ENCODE data around the gene SRBD1.

DNA sequence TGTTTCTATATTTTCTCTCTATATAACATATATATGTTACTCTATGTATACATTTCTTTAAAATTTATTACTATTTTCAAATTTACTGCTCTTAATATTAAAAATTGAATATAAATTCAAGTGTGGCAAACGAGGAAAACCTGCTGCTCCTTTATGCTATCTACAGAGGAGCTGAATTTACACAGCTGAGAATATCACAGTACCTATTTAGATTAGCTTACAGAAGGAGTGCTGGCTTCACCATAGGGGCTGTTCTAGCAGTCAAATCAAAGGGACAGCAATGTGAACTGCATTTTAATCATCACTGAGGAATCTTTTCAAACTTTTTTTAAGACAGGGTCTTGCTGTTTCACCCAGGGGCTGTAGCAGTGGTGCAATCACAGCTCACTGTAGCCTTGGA lies 213.8 kb downstream of the SRBD1 start:
- TF ChIP-seq POLR2AphosphoS5 (IDR thresholded peaks at IDR 0.05): no peak
- TF ChIP-seq, protein P1, sequence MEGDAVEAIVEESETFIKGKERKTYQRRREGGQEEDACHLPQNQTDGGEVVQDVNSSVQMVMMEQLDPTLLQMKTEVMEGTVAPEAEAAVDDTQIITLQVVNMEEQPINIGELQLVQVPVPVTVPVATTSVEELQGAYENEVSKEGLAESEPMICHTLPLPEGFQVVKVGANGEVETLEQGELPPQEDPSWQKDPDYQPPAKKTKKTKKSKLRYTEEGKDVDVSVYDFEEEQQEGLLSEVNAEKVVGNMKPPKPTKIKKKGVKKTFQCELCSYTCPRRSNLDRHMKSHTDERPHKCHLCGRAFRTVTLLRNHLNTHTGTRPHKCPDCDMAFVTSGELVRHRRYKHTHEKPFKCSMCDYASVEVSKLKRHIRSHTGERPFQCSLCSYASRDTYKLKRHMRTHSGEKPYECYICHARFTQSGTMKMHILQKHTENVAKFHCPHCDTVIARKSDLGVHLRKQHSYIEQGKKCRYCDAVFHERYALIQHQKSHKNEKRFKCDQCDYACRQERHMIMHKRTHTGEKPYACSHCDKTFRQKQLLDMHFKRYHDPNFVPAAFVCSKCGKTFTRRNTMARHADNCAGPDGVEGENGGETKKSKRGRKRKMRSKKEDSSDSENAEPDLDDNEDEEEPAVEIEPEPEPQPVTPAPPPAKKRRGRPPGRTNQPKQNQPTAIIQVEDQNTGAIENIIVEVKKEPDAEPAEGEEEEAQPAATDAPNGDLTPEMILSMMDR (IDR thresholded peaks at IDR 0.05): no peak

All from breast epithelium (tissue), 3 donors.